Thyroid gland (tissue), 4 donors: ENCODE results near the gene SOAT2. TPM values are rescaled to one million over a fixed set of nuclear protein-coding genes. Genes with fewer than 3 reads are reported as not detected.

Source experiments
- DNase-seq, 2 donors: peaks; one replicate each; pipeline ENCODE4 v3.0.0-alpha.2; 2019
- H3K27ac ChIP-seq, 3 donors: fragments of 200-600 bp; sonication (generic); 1 replicate in 2 of 3; 2 replicates in 1 of 3; pipeline ENCODE4 v1.5.1; 2016 to 2019; ENCODE audit warnings: mild to moderate bottlenecking in 1 of 3, moderate library complexity in 1 of 3
- H3K27me3 ChIP-seq: fragments of 200-600 bp; sonication (generic); one replicate; pipeline ENCODE4 v1.5.1; 2019
- H3K36me3 ChIP-seq, 2 donors: fragments of 200-600 bp; sonication (generic); one replicate each; pipeline ENCODE4 v1.5.1; 2016 to 2019
- H3K4me1 ChIP-seq, 2 donors: fragments of 200-600 bp; sonication (generic); one replicate each; pipeline ENCODE4 v1.5.1; 2017 to 2019
- H3K4me3 ChIP-seq, 3 donors: fragments of 200-600 bp; sonication (generic); replicated peaks in 1 of 3; 1 replicate in 2 of 3; 2 replicates in 1 of 3; pipeline ENCODE4 v1.5.1; 2016; ENCODE audit warnings: mild to moderate bottlenecking in 1 of 3
- H3K9me3 ChIP-seq: fragments of 200-600 bp; sonication (generic); one replicate; pipeline ENCODE4 v1.5.1; 2017
- CTCF ChIP-seq, 6 experiments: fragments of 200-600 bp in 3 of 6; fragments of 450-650 bp in 3 of 6; sonication (generic) in 3 of 6; IDR thresholded peaks; one replicate each; pipeline ENCODE4 v1.5.1; 2016 to 2019; ENCODE audit warnings: antibody characterized with exemption in 6 of 6, mild to moderate bottlenecking in 2 of 6, inconsistent platforms in 1 of 6, moderate library complexity in 1 of 6
- POLR2A ChIP-seq, 2 donors: fragments of 450-650 bp; IDR thresholded peaks; one replicate each; pipeline ENCODE4 v1.6.1; 2017; ENCODE audit warnings: antibody characterized with exemption in 2 of 2, mild to moderate bottlenecking in 2 of 2, moderate library complexity in 1 of 2
- WGBS, 2 donors: methylation state at CpG; one replicate each; pipeline ENCODE4 v1.1.5; 2017; 5-methylcytosine and 5-hydroxymethylcytosine counted together
- intact Hi-C: fragments of 100-400 bp; cut with DNase I; formaldehyde crosslinking; loops from one replicate; pipeline ENCODE4 v1.15.1; 2023
- total RNA-seq, 4 donors: library from RNA; depleted of rRNA; stranded (reverse); fragments of >200 nt; gene quantifications; one replicate each; pipeline ENCODE4 v1.2.3, GENCODE V29; 2016

Gene SOAT2
- total RNA-seq = under 1 TPM in 1 of 4 donors, not detected in 3; 0.40 TPM

DNA sequence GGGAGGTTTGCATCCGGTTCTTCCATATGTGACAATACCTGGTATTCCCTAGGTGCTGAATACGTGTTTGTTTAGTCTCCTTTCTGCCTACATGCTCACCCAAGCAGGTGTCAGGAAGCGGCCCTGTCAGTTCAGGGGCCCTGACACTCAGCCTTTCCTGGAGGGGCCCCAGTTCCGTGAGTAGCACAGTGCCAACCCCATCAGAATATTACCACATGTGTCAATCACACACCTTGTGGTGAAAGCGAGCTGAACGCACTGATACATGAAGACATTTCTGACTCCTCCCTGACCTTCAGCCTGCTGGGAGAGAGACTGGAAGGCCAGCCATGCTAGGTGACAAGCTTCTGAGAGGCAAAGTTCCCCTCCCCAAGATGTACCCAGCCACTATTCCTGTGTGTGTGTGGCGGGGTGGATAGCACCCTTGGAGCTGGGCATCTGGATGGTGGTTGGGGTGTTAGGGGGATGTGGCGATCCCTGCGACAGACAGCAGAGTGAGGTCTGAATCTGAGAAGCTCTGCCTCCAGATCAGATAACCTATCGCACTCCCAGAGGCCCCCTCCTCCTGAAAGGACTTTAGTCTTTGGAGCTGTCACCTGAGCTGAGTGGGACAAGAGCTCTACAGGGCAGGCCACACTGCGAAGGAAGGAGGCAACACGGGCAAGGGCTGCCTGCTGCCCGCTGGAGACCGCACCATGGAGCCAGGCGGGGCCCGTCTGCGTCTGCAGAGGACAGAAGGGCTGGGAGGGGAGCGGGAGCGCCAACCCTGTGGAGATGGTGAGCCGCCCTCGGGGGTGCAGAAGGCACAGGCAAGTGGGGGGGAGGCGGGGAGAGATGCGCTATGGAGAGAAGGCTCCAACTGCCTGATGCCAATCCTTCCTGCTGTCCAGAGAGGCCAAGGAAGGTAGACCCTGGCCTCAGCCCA lies at the start of gene SOAT2:
SOAT2 (plus strand) TSS at position 604 of the 925 bp plus-strand sequence; CDS start at position 696, 92 bp downstream.
- Histone ChIP-seq H3K36me3 (no peaks in the 10 kb centered on the region), H3K4me3 (no peak within 1 kb of the TSS), H3K27me3 (no peaks in the 10 kb centered on the region), H3K27ac (no peak within 1 kb of the TSS), H3K4me1 (peaks cover 3 to 13% of the 10 kb centered on the region in 2 donors), H3K9me3 (no peaks in the 10 kb centered on the region)
- intact Hi-C loops = no loop called here
- DNase-seq = no peak
- no peak for TF ChIP-seq CTCF (IDR thresholded peaks at IDR 0.05)
- TF ChIP-seq POLR2A (IDR thresholded peaks at IDR 0.05) = no peak
- 81 to 87% methylated on average over 23 of the region's 23 CpGs for WGBS, 2 donors

DNA sequence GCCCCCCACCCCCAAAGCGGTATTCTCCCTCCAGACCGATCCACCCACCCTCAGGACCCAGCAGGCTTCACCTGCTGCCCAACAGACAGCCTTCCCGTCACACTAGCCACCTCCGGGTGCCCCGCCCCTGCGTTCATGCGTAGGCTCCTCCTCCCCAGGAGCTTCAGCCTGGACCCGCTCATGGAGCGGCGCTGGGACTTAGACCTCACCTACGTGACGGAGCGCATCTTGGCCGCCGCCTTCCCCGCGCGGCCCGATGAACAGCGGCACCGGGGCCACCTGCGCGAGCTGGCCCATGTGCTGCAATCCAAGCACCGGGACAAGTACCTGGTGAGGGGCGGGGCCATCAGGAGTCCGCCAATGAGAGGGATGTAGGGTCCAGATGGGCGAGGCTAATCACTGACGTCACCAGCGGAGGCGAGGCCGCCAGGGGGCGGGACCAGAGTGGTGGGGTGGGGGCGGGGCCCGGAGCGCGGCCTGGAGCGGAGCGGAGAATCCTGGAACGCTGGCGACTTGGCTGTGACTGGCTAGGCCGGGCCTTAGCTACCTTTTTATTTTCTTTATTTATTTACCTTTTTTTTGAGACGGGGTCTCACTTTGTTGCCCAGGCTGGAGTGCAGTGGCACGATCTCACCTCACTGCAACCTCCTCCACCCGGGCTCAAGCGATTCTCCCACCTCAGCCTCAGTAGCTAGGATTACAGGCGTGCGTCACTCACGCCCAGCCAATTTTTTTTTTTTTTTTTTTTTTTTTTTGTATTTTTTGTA lies 49.0 kb upstream of the SOAT2 start:
- TF ChIP-seq POLR2A (IDR thresholded peaks at IDR 0.05) (peak in 1 of 2 donors; percentile 95), CTCF (IDR thresholded peaks at IDR 0.05) (peak in 1 of 6 experiments; percentile 2)
- peak; percentile 98 to 99 for DNase-seq
- WGBS, 2 donors = 6 to 7% methylated on average over 23 to 35 of the region's 48 CpGs
- Histone ChIP-seq H3K36me3 (peaks cover 24 to 27% of the 10 kb centered on the region in 2 donors), H3K4me1 (peaks cover 52 to 60% of the 10 kb centered on the region in 2 donors), H3K4me3 (peak overlapping the region in 1 of 3 donors; percentile 57), H3K27me3 (no peaks in the 10 kb centered on the region), H3K9me3 (no peaks in the 10 kb centered on the region), H3K27ac (peak overlapping the region; percentile 87 to 100 (median 98))
- intact Hi-C loops = no loop called here

DNA sequence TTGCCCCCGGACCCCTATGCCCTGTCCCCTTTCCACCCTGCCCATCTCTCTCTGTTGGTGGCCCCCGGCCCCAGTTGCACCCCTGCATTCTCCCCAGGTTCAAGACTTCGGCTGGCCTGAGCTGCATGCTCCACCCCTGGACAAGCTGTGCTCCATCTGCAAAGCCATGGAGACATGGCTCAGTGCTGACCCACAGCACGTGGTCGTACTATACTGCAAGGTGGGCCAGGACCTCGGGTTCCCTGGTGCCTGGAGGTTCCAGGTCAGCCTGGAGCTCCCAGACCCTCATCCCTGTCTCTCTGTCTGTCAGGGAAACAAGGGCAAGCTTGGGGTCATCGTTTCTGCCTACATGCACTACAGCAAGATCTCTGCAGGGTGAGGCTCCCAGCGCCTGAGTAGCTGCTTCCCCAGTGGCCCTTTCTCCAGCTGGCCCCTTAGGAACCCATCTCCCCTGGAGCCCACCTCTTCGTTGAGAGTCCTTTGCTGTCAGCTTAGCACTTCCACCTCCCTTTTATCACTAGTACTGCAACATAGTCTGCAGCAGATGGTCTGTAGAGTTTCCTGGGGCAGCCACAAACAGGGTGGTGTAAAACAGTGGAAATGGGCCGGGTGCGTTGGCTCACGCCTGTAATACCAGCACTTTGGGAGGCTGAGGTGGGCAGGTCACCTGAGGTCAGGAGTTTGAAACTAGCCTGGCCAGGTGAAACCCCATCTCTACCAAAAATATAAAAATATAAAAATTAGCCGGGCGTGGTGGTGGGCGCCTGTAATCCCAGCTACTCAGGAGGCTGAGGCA lies 47.6 kb upstream of the SOAT2 start:
- no peak for DNase-seq
- intact Hi-C loops = no loop called here
- Histone ChIP-seq H3K4me3 (no peak overlapping the region), H3K27me3 (no peaks in the 10 kb centered on the region), H3K27ac (peak overlapping the region in 2 of 3 donors; percentile 98 to 100), H3K4me1 (peaks cover 40 to 58% of the 10 kb centered on the region in 2 donors), H3K36me3 (peaks cover 25 to 33% of the 10 kb centered on the region in 2 donors), H3K9me3 (no peaks in the 10 kb centered on the region)
- no peak for TF ChIP-seq POLR2A (IDR thresholded peaks at IDR 0.05)
- TF ChIP-seq CTCF (IDR thresholded peaks at IDR 0.05) = no peak
- WGBS, 2 donors = 85 to 92% methylated on average over 14 to 15 of the region's 15 CpGs

DNA sequence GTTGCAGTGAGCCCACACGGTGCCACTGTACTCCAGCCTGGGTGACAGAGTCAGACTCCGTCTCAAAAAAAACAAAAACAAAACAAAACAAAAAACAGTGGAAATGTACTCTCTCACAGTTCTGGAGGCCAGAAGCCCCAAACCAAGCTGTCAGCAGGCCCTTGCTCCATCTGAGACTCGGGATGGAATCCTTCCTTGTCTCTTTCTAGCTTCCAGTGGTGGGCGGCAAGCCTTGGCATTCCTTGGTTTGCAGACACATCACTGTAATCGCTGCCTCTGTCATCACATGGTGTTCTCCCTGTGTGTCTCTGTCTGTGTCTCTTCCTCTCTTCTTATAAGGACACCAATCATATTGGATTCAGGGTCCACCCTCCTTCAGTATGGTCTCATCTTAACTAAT lies 47.0 kb upstream of the SOAT2 start:
- WGBS, 2 donors = 83 to 85% methylated on average over 5 of the region's 5 CpGs
- DNase-seq = no peak
- Histone ChIP-seq H3K27ac (no peak overlapping the region), H3K4me1 (peaks cover 40 to 58% of the 10 kb centered on the region in 2 donors), H3K9me3 (no peaks in the 10 kb centered on the region), H3K36me3 (peaks cover 25 to 33% of the 10 kb centered on the region in 2 donors), H3K27me3 (no peaks in the 10 kb centered on the region), H3K4me3 (no peak overlapping the region)
- intact Hi-C loops = no loop called here
- TF ChIP-seq CTCF (IDR thresholded peaks at IDR 0.05) (no peak), POLR2A (IDR thresholded peaks at IDR 0.05) (no peak)
